ENCODE results near the gene LMTK2.

LMTK2 gene

GRCh38 chr7:98235901-98236300 is 129.2 kb downstream of the LMTK2 start:
- no peaks in the 10 kb centered on the region for H3K27me3 ChIP-seq (replicated peaks; ENCODE audit: control insufficient read depth, insufficient read depth, low read length)
- H3K9me3 ChIP-seq (ENCODE audit: control insufficient read depth, low read length) = no peaks in the 10 kb centered on the region
- H3K4me1 ChIP-seq (ENCODE audit: control insufficient read depth, insufficient read depth, low read length) = no peaks in the 10 kb centered on the region
- H3K4me3 ChIP-seq (ENCODE audit: low read length) = no peak overlapping the region
- peaks cover 5% of the 10 kb centered on the region for H3K36me3 ChIP-seq (ENCODE audit: control insufficient read depth, insufficient read depth, low read length, severe bottlenecking)
- H3K9ac ChIP-seq (ENCODE audit: low read length) = no peak overlapping the region
- no peak for DNase-seq (ENCODE audit: low read depth)

- Histone ChIP-seq H3K4me1 (ENCODE audit: control insufficient read depth, insufficient read depth, low read length) (no peaks in the 10 kb centered on the region), H3K27me3 (replicated peaks; ENCODE audit: control insufficient read depth, insufficient read depth, low read length) (no peaks in the 10 kb centered on the region), H3K4me3 (ENCODE audit: low read length) (no peak overlapping the region), H3K36me3 (ENCODE audit: control insufficient read depth, insufficient read depth, low read length, severe bottlenecking) (peaks cover 5% of the 10 kb centered on the region), H3K9ac (ENCODE audit: low read length) (no peak overlapping the region), H3K9me3 (ENCODE audit: control insufficient read depth, low read length) (no peaks in the 10 kb centered on the region)
- no peak for DNase-seq (ENCODE audit: low read depth)
Measured at GRCh38 chr7:98236355-98237185, 129.9 kb downstream of the LMTK2 start.

- Histone ChIP-seq H3K4me1 (ENCODE audit: control insufficient read depth, insufficient read depth, low read length) (no peaks in the 10 kb centered on the region), H3K4me3 (ENCODE audit: low read length) (no peak overlapping the region), H3K27me3 (replicated peaks; ENCODE audit: control insufficient read depth, insufficient read depth, low read length) (no peaks in the 10 kb centered on the region), H3K36me3 (ENCODE audit: control insufficient read depth, insufficient read depth, low read length, severe bottlenecking) (peaks cover 9% of the 10 kb centered on the region), H3K9me3 (ENCODE audit: control insufficient read depth, low read length) (no peaks in the 10 kb centered on the region), H3K9ac (ENCODE audit: low read length) (no peak overlapping the region)
- no peak for DNase-seq (ENCODE audit: low read depth)
Measured at GRCh38 chr7:98238076-98238475, 131.4 kb downstream of the LMTK2 start.

GRCh38 chr7:98238976-98239375 is 132.3 kb downstream of the LMTK2 start:
- H3K27me3 ChIP-seq (replicated peaks; ENCODE audit: control insufficient read depth, insufficient read depth, low read length) = no peaks in the 10 kb centered on the region
- no peak overlapping the region for H3K9ac ChIP-seq (ENCODE audit: low read length)
- H3K4me1 ChIP-seq (ENCODE audit: control insufficient read depth, insufficient read depth, low read length) = no peaks in the 10 kb centered on the region
- H3K36me3 ChIP-seq (ENCODE audit: control insufficient read depth, insufficient read depth, low read length, severe bottlenecking) = peaks cover 10% of the 10 kb centered on the region
- peak; percentile 7 for DNase-seq (ENCODE audit: low read depth)
- no peaks in the 10 kb centered on the region for H3K9me3 ChIP-seq (ENCODE audit: control insufficient read depth, low read length)
- no peak overlapping the region for H3K4me3 ChIP-seq (ENCODE audit: low read length)

- no peaks in the 10 kb centered on the region for H3K4me1 ChIP-seq (ENCODE audit: control insufficient read depth, insufficient read depth, low read length)
- H3K27me3 ChIP-seq (replicated peaks; ENCODE audit: control insufficient read depth, insufficient read depth, low read length) = no peaks in the 10 kb centered on the region
- peaks cover 15% of the 10 kb centered on the region for H3K36me3 ChIP-seq (ENCODE audit: control insufficient read depth, insufficient read depth, low read length, severe bottlenecking)
- no peaks in the 10 kb centered on the region for H3K9me3 ChIP-seq (ENCODE audit: control insufficient read depth, low read length)
- H3K4me3 ChIP-seq (ENCODE audit: low read length) = no peak overlapping the region
- H3K9ac ChIP-seq (ENCODE audit: low read length) = no peak overlapping the region
- DNase-seq (ENCODE audit: low read depth) = peak; percentile 61
Measured at GRCh38 chr7:98240961-98241673, 134.5 kb downstream of the LMTK2 start.

GRCh38 chr7:98241674-98242241 is 135.1 kb downstream of the LMTK2 start:
- no peaks in the 10 kb centered on the region for H3K4me1 ChIP-seq (ENCODE audit: control insufficient read depth, insufficient read depth, low read length)
- H3K36me3 ChIP-seq (ENCODE audit: control insufficient read depth, insufficient read depth, low read length, severe bottlenecking) = peaks cover 15% of the 10 kb centered on the region
- no peaks in the 10 kb centered on the region for H3K9me3 ChIP-seq (ENCODE audit: control insufficient read depth, low read length)
- no peaks in the 10 kb centered on the region for H3K27me3 ChIP-seq (replicated peaks; ENCODE audit: control insufficient read depth, insufficient read depth, low read length)
- no peak overlapping the region for H3K4me3 ChIP-seq (ENCODE audit: low read length)
- no peak overlapping the region for H3K9ac ChIP-seq (ENCODE audit: low read length)
- no peak for DNase-seq (ENCODE audit: low read depth)

- H3K36me3 ChIP-seq (ENCODE audit: control insufficient read depth, insufficient read depth, low read length, severe bottlenecking) = peaks cover 15% of the 10 kb centered on the region
- H3K4me1 ChIP-seq (ENCODE audit: control insufficient read depth, insufficient read depth, low read length) = no peaks in the 10 kb centered on the region
- no peak overlapping the region for H3K4me3 ChIP-seq (ENCODE audit: low read length)
- DNase-seq (ENCODE audit: low read depth) = no peak
- no peak overlapping the region for H3K9ac ChIP-seq (ENCODE audit: low read length)
- H3K9me3 ChIP-seq (ENCODE audit: control insufficient read depth, low read length) = no peaks in the 10 kb centered on the region
- no peaks in the 10 kb centered on the region for H3K27me3 ChIP-seq (replicated peaks; ENCODE audit: control insufficient read depth, insufficient read depth, low read length)
Measured at GRCh38 chr7:98242342-98242741, 135.7 kb downstream of the LMTK2 start.

- H3K27me3 ChIP-seq (replicated peaks; ENCODE audit: control insufficient read depth, insufficient read depth, low read length) = no peaks in the 10 kb centered on the region
- H3K4me3 ChIP-seq (ENCODE audit: low read length) = no peak overlapping the region
- peaks cover 17% of the 10 kb centered on the region for H3K36me3 ChIP-seq (ENCODE audit: control insufficient read depth, insufficient read depth, low read length, severe bottlenecking)
- no peaks in the 10 kb centered on the region for H3K9me3 ChIP-seq (ENCODE audit: control insufficient read depth, low read length)
- no peak for DNase-seq (ENCODE audit: low read depth)
- no peak overlapping the region for H3K9ac ChIP-seq (ENCODE audit: low read length)
- H3K4me1 ChIP-seq (ENCODE audit: control insufficient read depth, insufficient read depth, low read length) = no peaks in the 10 kb centered on the region
Measured at GRCh38 chr7:98242934-98243333, 136.3 kb downstream of the LMTK2 start.

- no peak for DNase-seq (ENCODE audit: low read depth)
- H3K36me3 ChIP-seq (ENCODE audit: control insufficient read depth, insufficient read depth, low read length, severe bottlenecking) = peaks cover 16% of the 10 kb centered on the region
- H3K4me1 ChIP-seq (ENCODE audit: control insufficient read depth, insufficient read depth, low read length) = no peaks in the 10 kb centered on the region
- H3K4me3 ChIP-seq (ENCODE audit: low read length) = no peak overlapping the region
- H3K9ac ChIP-seq (ENCODE audit: low read length) = no peak overlapping the region
- no peaks in the 10 kb centered on the region for H3K27me3 ChIP-seq (replicated peaks; ENCODE audit: control insufficient read depth, insufficient read depth, low read length)
- no peaks in the 10 kb centered on the region for H3K9me3 ChIP-seq (ENCODE audit: control insufficient read depth, low read length)
Measured at GRCh38 chr7:98244871-98245270, 138.2 kb downstream of the LMTK2 start.

- DNase-seq (ENCODE audit: low read depth) = no peak
- H3K4me3 ChIP-seq (ENCODE audit: low read length) = no peak overlapping the region
- no peaks in the 10 kb centered on the region for H3K27me3 ChIP-seq (replicated peaks; ENCODE audit: control insufficient read depth, insufficient read depth, low read length)
- no peaks in the 10 kb centered on the region for H3K9me3 ChIP-seq (ENCODE audit: control insufficient read depth, low read length)
- no peak overlapping the region for H3K9ac ChIP-seq (ENCODE audit: low read length)
- H3K4me1 ChIP-seq (ENCODE audit: control insufficient read depth, insufficient read depth, low read length) = peaks cover 16% of the 10 kb centered on the region
- H3K36me3 ChIP-seq (ENCODE audit: control insufficient read depth, insufficient read depth, low read length, severe bottlenecking) = peaks cover 10% of the 10 kb centered on the region
Measured at GRCh38 chr7:98248156-98248555, 141.5 kb downstream of the LMTK2 start.

GRCh38 chr7:98249106-98249505 is 142.4 kb downstream of the LMTK2 start:
- H3K4me3 ChIP-seq (ENCODE audit: low read length) = no peak overlapping the region
- no peaks in the 10 kb centered on the region for H3K27me3 ChIP-seq (replicated peaks; ENCODE audit: control insufficient read depth, insufficient read depth, low read length)
- H3K36me3 ChIP-seq (ENCODE audit: control insufficient read depth, insufficient read depth, low read length, severe bottlenecking) = peaks cover 7% of the 10 kb centered on the region
- no peak overlapping the region for H3K9ac ChIP-seq (ENCODE audit: low read length)
- H3K9me3 ChIP-seq (ENCODE audit: control insufficient read depth, low read length) = no peaks in the 10 kb centered on the region
- no peak for DNase-seq (ENCODE audit: low read depth)
- H3K4me1 ChIP-seq (ENCODE audit: control insufficient read depth, insufficient read depth, low read length) = peaks cover 18% of the 10 kb centered on the region
